A549 (cell line): ENCODE data around the gene KLRC2. TPM values are rescaled to one million over a fixed set of nuclear protein-coding genes. Genes with fewer than 3 reads are reported as not detected.
"Not testable (repeated sequence)": the region's sequence is repeated elsewhere in the genome, so short reads cannot be mapped to it uniquely, and the experiment has no call there.

Source experiments
- ATAC-seq, 2 experiments: fragments of 200-7000 bp in 1 of 2; fragments of >200 bp in 1 of 2; cut with Nextera tagmentation in 1 of 2; cut with Tn5 transposase in 1 of 2; 3 replicates each; pipeline versions ENCODE4 v1.8.0 to v1.9.1; 2018 to 2020; ENCODE audit warnings: mild to moderate bottlenecking in 1 of 2, moderate library complexity in 1 of 2
- CTCF ChIA-PET: fragments of 300-600 bp; sonication (Branson Sonifier 250); formaldehyde crosslinking; extraction: SDS; loops from one replicate; lab custom pipeline; 2021; ENCODE audit warnings: antibody characterized with exemption, inconsistent platforms; lab: Yijun Ruan, JAX
- POLR2A ChIA-PET: fragments of 350-600 bp; formaldehyde crosslinking; extraction: SDS; loops from one replicate; lab custom pipeline; 2021; ENCODE audit warnings: antibody characterized with exemption, inconsistent platforms; lab: Yijun Ruan, JAX
- DNase-seq, 2 experiments: peaks; one replicate each; pipeline versions ENCODE4 v3.0.0 to v3.0.0-alpha.2; 2011 to 2016; ENCODE audit warnings: low read depth in 1 of 2, low spot score in 1 of 2
- FAIRE-seq: peaks from 2 replicates; lab custom pipeline; 2011; peaks lifted over from hg19 to GRCh38; lab: Jason Lieb, UNC
- H3K27ac ChIP-seq, 2 experiments: fragments of >200 bp; sonication (Bioruptor Twin); formaldehyde crosslinking; 3 replicates each; pipeline ENCODE4 v1.5.1; 2016 to 2017
- H3K4me1 ChIP-seq: fragments of >200 bp; sonication (Bioruptor Twin); formaldehyde crosslinking; 3 replicates; pipeline ENCODE4 v1.6.1; 2016
- H3K4me2 ChIP-seq: fragments of >200 bp; sonication (Bioruptor Twin); formaldehyde crosslinking; 3 replicates; pipeline ENCODE4 v1.6.1; 2016
- H3K4me3 ChIP-seq: fragments of >200 bp; sonication (Bioruptor Twin); formaldehyde crosslinking; 3 replicates; pipeline ENCODE4 v1.5.1; 2016
- H3K9me3 ChIP-seq: fragments of >200 bp; sonication (Bioruptor Twin); formaldehyde crosslinking; 3 replicates; pipeline ENCODE4 v1.6.1; 2016
- CEBPB ChIP-seq, 2 experiments: fragments of >200 bp in 1 of 2; sonication (Bioruptor Twin) in 1 of 2; formaldehyde crosslinking in 1 of 2; IDR thresholded peaks; 2 replicates each; pipeline ENCODE4 v1.6.1; 2012 to 2016
- ELK1 ChIP-seq: fragments of 150-350 bp; IDR thresholded peaks from 2 replicates; pipeline ENCODE4 v1.6.1; 2014; ENCODE audit warnings: low read depth, mild to moderate bottlenecking, low read length
- ESRRA ChIP-seq: fragments of 150-350 bp; IDR thresholded peaks from 2 replicates; pipeline ENCODE4 v1.6.1; 2014; ENCODE audit warnings: mild to moderate bottlenecking, low read length, borderline replicate concordance
- FOXS1 ChIP-seq: fragments of 250-450 bp; sonication (Bioruptor Pico); IDR thresholded peaks from 2 replicates; pipeline ENCODE4 v1.5.0; 2020; ENCODE audit warnings: mild to moderate bottlenecking, moderate library complexity
- HMGXB4 ChIP-seq: fragments of 250-450 bp; sonication (Bioruptor Pico); IDR thresholded peaks from 2 replicates; pipeline ENCODE4 v1.5.0; 2021; ENCODE audit warnings: mild to moderate bottlenecking, moderate library complexity, borderline replicate concordance
- NFE2L2 ChIP-seq: fragments of 150-350 bp; conservative IDR thresholded peaks from 2 replicates; pipeline ENCODE4 v1.6.1; 2014; ENCODE audit warnings: low read length
- NPAS2 ChIP-seq: fragments of 250-450 bp; sonication (Bioruptor Pico); IDR thresholded peaks from 2 replicates; pipeline ENCODE4 v1.8.0; 2022; ENCODE audit warnings: mild to moderate bottlenecking, moderate library complexity, borderline replicate concordance
- RFX5 ChIP-seq: fragments of 450-650 bp; IDR thresholded peaks from 2 replicates; pipeline ENCODE4 v1.7.1; 2014; ENCODE audit warnings: antibody characterized with exemption, mild to moderate bottlenecking, moderate library complexity
- TFCP2L1 ChIP-seq: fragments of 250-450 bp; sonication (Bioruptor Pico); IDR thresholded peaks from 2 replicates; pipeline ENCODE4 v1.5.0; 2021; ENCODE audit warnings: mild to moderate bottlenecking
- ZFP36 ChIP-seq: fragments of 450-650 bp; IDR thresholded peaks from 2 replicates; pipeline ENCODE4 v1.6.1; 2014; ENCODE audit warnings: borderline replicate concordance; ENCODE audit not compliant: partially characterized antibody
- WGBS: methylation state at CpG from one replicate; pipeline ENCODE4 v1.1.6; 2017; ENCODE audit errors: missing lambda C conversion rate; 5-methylcytosine and 5-hydroxymethylcytosine counted together
- polyA minus RNA-seq: library from RNA; depleted of rRNA, polyadenylated mRNA; stranded (reverse); fragments of >200 nt; gene quantifications from 2 replicates; pipeline ENCODE4 v1.2.3, GENCODE V29; 2011; rRNA and poly(A)+ RNA removed
- polyA plus RNA-seq, 4 experiments: library from polyadenylated mRNA; depleted of rRNA in 3 of 4; stranded (reverse); fragments of >200 nt; fragmentation: RNase III in 1 of 4; extraction: RNeasy Plus Mini Kit Qiagen cat#74134 plus additional on column Dnase treatment in 1 of 4; gene quantifications; 2 replicates in 3 of 4; 3 replicates in 1 of 4; pipeline ENCODE4 v1.2.3, GENCODE V29; 2011 to 2017

Gene KLRC2
- 0.52 and 0.83 TPM in 2 replicates for polyA plus RNA-seq (2011; rRNA removed)
- 0.06 TPM in 1 of 2 replicates, not detected in the other for polyA plus RNA-seq (2012; cell fraction: cytosol; rRNA removed)
- 0.07 TPM in 1 of 2 replicates, not detected in the other for polyA plus RNA-seq (2012; cell fraction: nucleus; rRNA removed)
- polyA plus RNA-seq (2017; fragmentation: RNase III; extraction: RNeasy Plus Mini Kit Qiagen cat#74134 plus additional on column Dnase treatment), result 0.25 to 0.42 TPM in 2 of 3 replicates, not detected in the other
- polyA minus RNA-seq, result not detected in 2 replicates

- FAIRE-seq, result not testable (repeated sequence)
- peak within 1 kb of the TSS; percentile 27 for H3K4me2 ChIP-seq
Observed at GRCh38 chr12:10435816-10436215, at the start of gene KLRC2. TSS of gene KLRC2 (minus strand) at chr12:10436010. CDS start at chr12:10435986, 24 bp downstream.

GRCh38 chr12:10481901-10482300, 46.1 kb upstream of the KLRC2 start:
- H3K4me3 ChIP-seq, ATAC-seq, H3K4me2 ChIP-seq, POLR2A ChIA-PET, H3K4me1 ChIP-seq, H3K9me3 ChIP-seq, DNase-seq, H3K27ac ChIP-seq, FAIRE-seq, CTCF ChIA-PET: not testable (repeated sequence)
- 33% methylated on average over 2 of the region's 2 CpGs for WGBS

More at GRCh38 chr12:10435816-10436215, at the start of gene KLRC2:
- 12% methylated on average over 3 of the region's 3 CpGs for WGBS
- H3K4me3 ChIP-seq, POLR2A ChIA-PET, H3K27ac ChIP-seq, H3K9me3 ChIP-seq, DNase-seq, CTCF ChIA-PET: not testable (repeated sequence)
- peak; percentile 25 to 27; a peak in 3 of 6 replicates for ATAC-seq
- peaks cover 21% of the 10 kb centered on the region for H3K4me1 ChIP-seq

GRCh38 chr12:10472808-10473207, 37.0 kb upstream of the KLRC2 start:
- DNase-seq, CTCF ChIA-PET, POLR2A ChIA-PET, FAIRE-seq, H3K4me2 ChIP-seq, H3K4me3 ChIP-seq, H3K9me3 ChIP-seq, H3K4me1 ChIP-seq, H3K27ac ChIP-seq, ATAC-seq: not testable (repeated sequence)
- 55% methylated on average over 5 of the region's 5 CpGs for WGBS

GRCh38 chr12:10469701-10470100, 33.9 kb upstream of the KLRC2 start:
- Histone ChIP-seq H3K4me3 (no peak overlapping the region), H3K4me2 (no peak overlapping the region), H3K4me1 (no peaks in the 10 kb centered on the region), H3K9me3 (0 out of 3 replicates have a peak, but pooled peaks cover 2% of the 10 kb centered on the region), H3K27ac (no peak overlapping the region)
- no peak for DNase-seq
- 50% methylated on average over 1 of the region's 1 CpG for WGBS
- TF ChIP-seq HMGXB4 (CRISPR knock-in tag) (no peak), CEBPB (IDR thresholded peaks at IDR 0.05) (no peak), FOXS1 (CRISPR knock-in tag) (no peak), RFX5 (no peak), NPAS2 (CRISPR knock-in tag) (no peak), TFCP2L1 (CRISPR knock-in tag) (no peak), ZFP36 (no peak), ESRRA (no peak)
- POLR2A ChIA-PET, result no interaction called here
- no peak for FAIRE-seq
- CTCF ChIA-PET, result no interaction called here
- ATAC-seq, result no peak

- DNase-seq, result no peak
- H3K27ac ChIP-seq, result no peak overlapping the region
- 41% methylated on average over 4 of the region's 4 CpGs for WGBS
- TF ChIP-seq NFE2L2 (no peak), ELK1 (no peak)
- ChIA-PET CTCF (interaction anchor here (0.7 kb wide), 1 partner anchor 40 kb away, joined by 3 read pairs; the partner anchor contains the start of gene EIF2S3B), POLR2A (no interaction called here)
- FAIRE-seq, result no peak
- H3K4me1 ChIP-seq, result no peaks in the 10 kb centered on the region
- ATAC-seq, result no peak
- no peak overlapping the region for H3K4me3 ChIP-seq
- H3K4me2 ChIP-seq, result no peak overlapping the region
- peaks cover 4% of the 10 kb centered on the region; the same call in 1 of the 3 replicates for H3K9me3 ChIP-seq
Observed at GRCh38 chr12:10466311-10466710, 30.5 kb upstream of the KLRC2 start.
